ENCODE measurements around the gene HCRTR1. TPM values are rescaled to one million over a fixed set of nuclear protein-coding genes. Genes with fewer than 3 reads are reported as not detected.

The HCRTR1 gene
- total RNA-seq, 1 donor from 2014 or later = not detected

DNA sequence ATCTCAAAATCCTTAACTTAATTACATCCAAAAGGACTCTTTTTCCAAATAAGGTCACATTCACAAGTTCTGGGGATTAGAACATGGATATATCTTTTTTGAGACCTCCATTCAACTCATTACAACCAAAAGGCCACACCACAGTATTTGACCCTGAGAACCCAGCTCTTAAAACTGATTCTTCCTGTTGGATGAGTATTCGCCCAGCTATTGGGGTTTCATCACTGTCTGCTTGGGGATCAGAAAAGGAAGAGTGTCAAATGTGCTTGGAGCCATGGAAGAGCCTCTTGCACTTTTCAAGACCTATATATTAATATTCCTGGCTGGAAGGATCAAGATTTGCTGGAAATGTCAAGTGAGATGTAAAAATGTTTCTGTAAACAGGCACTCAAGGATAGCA, 46.6 kb upstream of the HCRTR1 start:
- H3K27me3 Mint-ChIP-seq = peaks cover 11% of the 10 kb centered on the region

DNA sequence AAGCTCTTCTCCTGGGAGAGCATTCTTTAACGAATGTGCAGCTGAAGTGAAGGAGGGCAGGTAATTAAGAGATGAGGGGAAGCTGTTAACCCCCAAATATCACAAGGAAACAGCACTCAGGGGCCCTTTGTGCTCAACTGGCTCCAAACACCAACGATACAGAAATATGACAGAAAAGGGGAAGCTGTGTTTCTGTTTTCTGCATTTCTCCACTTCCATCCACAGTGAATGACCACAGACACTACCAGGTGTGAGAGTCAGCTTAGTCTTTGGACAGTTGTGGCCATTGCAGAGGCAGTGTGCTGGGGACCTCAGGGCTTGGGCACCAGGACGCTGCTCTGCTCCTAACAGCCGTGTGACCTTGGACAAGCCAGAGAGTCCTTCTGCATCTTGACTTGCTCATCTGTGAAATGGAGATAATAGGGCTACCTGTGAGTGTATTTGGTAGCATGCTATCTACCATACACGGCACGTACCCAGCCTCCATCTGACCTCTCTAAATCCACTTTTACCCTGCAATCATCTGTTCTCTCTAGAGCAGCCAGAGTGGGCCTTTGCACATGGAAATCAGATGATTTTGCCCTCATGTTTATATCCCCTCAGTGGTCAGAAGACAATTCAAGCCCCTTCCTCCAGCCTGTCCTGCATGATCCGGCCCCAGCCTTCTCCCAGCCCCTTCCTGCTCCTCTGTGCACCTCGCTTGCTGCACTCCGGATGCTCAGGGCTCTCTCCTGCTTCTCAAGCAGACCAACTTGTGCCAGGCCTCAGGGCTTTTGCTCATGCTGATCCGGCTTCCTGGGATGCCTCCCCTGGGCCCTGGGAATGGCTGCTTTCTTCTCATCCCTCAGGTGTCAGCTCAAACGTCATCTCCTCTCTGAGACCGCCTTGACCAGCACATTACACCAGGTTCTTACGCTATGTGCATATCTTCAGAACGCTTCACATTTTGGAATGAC, 45.9 kb upstream of the HCRTR1 start:
- peaks cover 25% of the 10 kb centered on the region for H3K4me1 Mint-ChIP-seq (ENCODE audit: low read depth)
- TF ChIP-seq, protein P1, sequence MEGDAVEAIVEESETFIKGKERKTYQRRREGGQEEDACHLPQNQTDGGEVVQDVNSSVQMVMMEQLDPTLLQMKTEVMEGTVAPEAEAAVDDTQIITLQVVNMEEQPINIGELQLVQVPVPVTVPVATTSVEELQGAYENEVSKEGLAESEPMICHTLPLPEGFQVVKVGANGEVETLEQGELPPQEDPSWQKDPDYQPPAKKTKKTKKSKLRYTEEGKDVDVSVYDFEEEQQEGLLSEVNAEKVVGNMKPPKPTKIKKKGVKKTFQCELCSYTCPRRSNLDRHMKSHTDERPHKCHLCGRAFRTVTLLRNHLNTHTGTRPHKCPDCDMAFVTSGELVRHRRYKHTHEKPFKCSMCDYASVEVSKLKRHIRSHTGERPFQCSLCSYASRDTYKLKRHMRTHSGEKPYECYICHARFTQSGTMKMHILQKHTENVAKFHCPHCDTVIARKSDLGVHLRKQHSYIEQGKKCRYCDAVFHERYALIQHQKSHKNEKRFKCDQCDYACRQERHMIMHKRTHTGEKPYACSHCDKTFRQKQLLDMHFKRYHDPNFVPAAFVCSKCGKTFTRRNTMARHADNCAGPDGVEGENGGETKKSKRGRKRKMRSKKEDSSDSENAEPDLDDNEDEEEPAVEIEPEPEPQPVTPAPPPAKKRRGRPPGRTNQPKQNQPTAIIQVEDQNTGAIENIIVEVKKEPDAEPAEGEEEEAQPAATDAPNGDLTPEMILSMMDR (IDR thresholded peaks at IDR 0.05; ENCODE audit: unreplicated experiment) = no peak
- no peak for DNase-seq (ENCODE audit: low spot score, unreplicated experiment)
- H3K27me3 Mint-ChIP-seq = peaks cover 11% of the 10 kb centered on the region
- no peak overlapping the region for H3K4me3 Mint-ChIP-seq (ENCODE audit: low read depth)
- H3K36me3 Mint-ChIP-seq (ENCODE audit: insufficient read depth) = no peaks in the 10 kb centered on the region
- no peaks in the 10 kb centered on the region for H3K9me3 Mint-ChIP-seq (ENCODE audit: low read depth)
- H3K27ac Mint-ChIP-seq = no peak overlapping the region

More for the DNA sequence above, 46.6 kb upstream of the HCRTR1 start:
- no peak overlapping the region for H3K4me3 Mint-ChIP-seq (ENCODE audit: low read depth)
- no peak for DNase-seq (ENCODE audit: low spot score, unreplicated experiment)
- peaks cover 18% of the 10 kb centered on the region for H3K4me1 Mint-ChIP-seq (ENCODE audit: low read depth)
- no peaks in the 10 kb centered on the region for H3K9me3 Mint-ChIP-seq (ENCODE audit: low read depth)
- H3K27ac Mint-ChIP-seq = peak overlapping the region; percentile 35
- TF ChIP-seq, protein P1 (IDR thresholded peaks at IDR 0.05; ENCODE audit: unreplicated experiment) = no peak
- H3K36me3 Mint-ChIP-seq (ENCODE audit: insufficient read depth) = no peaks in the 10 kb centered on the region

DNA sequence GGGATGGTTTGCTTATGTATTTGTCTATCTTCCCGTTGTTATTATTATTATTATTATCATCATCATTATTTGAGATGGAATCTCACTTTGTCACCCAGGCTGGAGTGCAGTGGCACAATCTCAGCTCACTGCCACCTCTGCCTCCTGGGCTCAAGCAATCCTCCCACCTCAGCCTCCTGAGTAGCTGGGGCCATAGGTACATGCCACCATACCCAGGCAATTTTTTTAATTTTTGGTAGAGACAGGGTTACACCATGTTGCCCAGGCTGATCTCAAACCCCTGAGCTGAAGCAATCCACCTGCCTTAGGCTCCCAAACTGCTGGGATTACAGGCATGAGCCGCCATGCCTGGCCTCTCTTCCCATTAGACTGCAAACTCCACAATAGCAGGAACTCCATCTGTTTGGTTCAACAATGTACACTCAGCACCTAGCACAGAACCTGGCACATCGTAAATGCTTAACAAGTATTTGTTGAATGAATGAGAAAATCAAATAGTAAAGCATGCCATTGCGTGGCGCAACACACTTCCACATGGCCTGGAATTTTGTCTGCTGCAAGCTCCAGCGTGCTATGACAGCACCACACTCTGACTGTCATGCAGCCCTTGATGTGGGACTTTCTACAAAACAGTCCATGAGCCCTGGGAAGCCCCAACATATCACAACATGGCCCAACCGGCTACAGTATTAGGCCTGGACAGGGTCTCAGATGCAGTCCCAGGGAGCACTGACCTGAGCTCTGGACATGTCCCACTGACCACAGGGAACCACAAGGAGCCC, 45.0 kb upstream of the HCRTR1 start:
- TF ChIP-seq, protein P1 (IDR thresholded peaks at IDR 0.05; ENCODE audit: unreplicated experiment) = no peak
- H3K27ac Mint-ChIP-seq = no peak overlapping the region
- H3K9me3 Mint-ChIP-seq (ENCODE audit: low read depth) = no peaks in the 10 kb centered on the region
- H3K4me1 Mint-ChIP-seq (ENCODE audit: low read depth) = peaks cover 27% of the 10 kb centered on the region
- DNase-seq (ENCODE audit: low spot score, unreplicated experiment) = no peak
- H3K27me3 Mint-ChIP-seq = peaks cover 14% of the 10 kb centered on the region
- no peak overlapping the region for H3K4me3 Mint-ChIP-seq (ENCODE audit: low read depth)
- no peaks in the 10 kb centered on the region for H3K36me3 Mint-ChIP-seq (ENCODE audit: insufficient read depth)

DNA sequence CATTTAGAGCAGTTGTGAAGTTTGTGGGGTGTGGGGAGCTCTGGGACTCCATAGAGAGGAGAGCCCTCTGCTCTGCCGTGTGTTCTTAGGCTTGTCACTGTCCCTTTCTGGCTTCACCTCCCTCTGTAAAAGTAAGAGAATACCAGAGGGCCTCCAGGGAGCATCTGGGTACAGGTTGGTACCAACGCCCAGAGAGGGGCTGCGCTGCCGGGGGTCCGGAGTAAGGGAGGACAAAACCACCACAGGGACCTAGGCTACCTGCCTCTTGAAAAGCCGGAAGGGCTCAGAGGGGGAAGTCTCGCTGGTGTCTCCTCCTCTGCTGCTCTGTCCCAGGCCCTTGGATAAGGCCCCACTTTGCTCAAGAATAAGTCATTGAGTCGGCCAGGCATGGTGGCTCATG, 44.2 kb upstream of the HCRTR1 start:
- no peaks in the 10 kb centered on the region for H3K36me3 Mint-ChIP-seq (ENCODE audit: insufficient read depth)
- H3K4me3 Mint-ChIP-seq (ENCODE audit: low read depth) = no peak overlapping the region
- H3K27me3 Mint-ChIP-seq = peaks cover 14% of the 10 kb centered on the region
- no peaks in the 10 kb centered on the region for H3K9me3 Mint-ChIP-seq (ENCODE audit: low read depth)
- H3K27ac Mint-ChIP-seq = no peak overlapping the region
- TF ChIP-seq, protein P1 (IDR thresholded peaks at IDR 0.05; ENCODE audit: unreplicated experiment) = no peak
- H3K4me1 Mint-ChIP-seq (ENCODE audit: low read depth) = peaks cover 27% of the 10 kb centered on the region
- no peak for DNase-seq (ENCODE audit: low spot score, unreplicated experiment)

DNA sequence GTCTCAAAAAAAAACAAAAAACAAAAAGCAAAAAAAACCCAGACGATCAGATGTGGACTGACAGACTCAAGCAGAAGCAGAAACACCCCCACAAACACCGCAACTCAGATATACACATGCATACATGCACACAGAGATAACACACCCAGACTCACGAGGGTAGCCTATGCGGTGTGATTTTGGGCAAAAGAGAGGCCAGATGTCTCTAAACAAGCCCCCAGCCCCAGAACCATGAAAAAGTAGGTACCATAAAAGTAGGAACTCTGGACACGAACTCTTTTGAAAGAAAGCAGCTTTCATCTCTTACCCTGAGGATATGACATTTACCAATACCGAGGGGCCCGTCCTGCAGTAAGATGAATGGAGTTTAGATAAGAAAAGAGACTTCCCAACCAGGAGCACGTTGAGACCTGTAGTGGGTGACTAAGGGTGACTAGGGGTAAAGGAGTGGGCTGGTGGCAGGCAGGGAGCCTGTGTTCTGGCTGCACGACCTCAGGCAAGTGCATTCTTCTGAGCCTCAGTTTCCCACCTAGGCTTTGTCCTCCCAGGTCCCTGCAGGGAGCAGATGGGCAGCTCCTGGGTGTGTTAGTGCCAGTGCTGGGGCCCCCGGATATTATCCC, 42.6 kb upstream of the HCRTR1 start:
- Mint-ChIP-seq H3K9me3 (ENCODE audit: low read depth) (no peaks in the 10 kb centered on the region), H3K27ac (peak overlapping the region; percentile 7), H3K27me3 (peaks cover 14% of the 10 kb centered on the region), H3K4me3 (ENCODE audit: low read depth) (peak overlapping the region; percentile 4), H3K36me3 (ENCODE audit: insufficient read depth) (no peaks in the 10 kb centered on the region), H3K4me1 (ENCODE audit: low read depth) (peaks cover 27% of the 10 kb centered on the region)
- DNase-seq (ENCODE audit: low spot score, unreplicated experiment) = no peak
- TF ChIP-seq, protein P1 (IDR thresholded peaks at IDR 0.05; ENCODE audit: unreplicated experiment) = no peak
